ENCODE measurements around the gene OXT. TPM values are rescaled to one million over a fixed set of nuclear protein-coding genes. Genes with fewer than 3 reads are reported as not detected.

OXT gene
- total RNA-seq, 1 experiment from 2014 or later = not detected

- no peak for TF ChIP-seq CTCF (conservative IDR thresholded peaks at IDR 0.05)
- H3K79me1 ChIP-seq (ENCODE audit: insufficient read depth, low read depth, low read length, poor library complexity, severe bottlenecking) = no peaks in the 10 kb centered on the region
- no peak overlapping the region for H2BK15ac ChIP-seq (ENCODE audit: low read depth, low read length)
- H3K27ac Mint-ChIP-seq = no peak overlapping the region
- no peak overlapping the region for H4K91ac ChIP-seq (ENCODE audit: insufficient read length, low read depth, low read length)
- H2BK5ac ChIP-seq (ENCODE audit: insufficient read length, low read length) = no peak overlapping the region
- H3K23me2 ChIP-seq (ENCODE audit: insufficient read length, low read depth, low read length, poor library complexity, severe bottlenecking) = no peaks in the 10 kb centered on the region
- no peak overlapping the region for H3K4me2 ChIP-seq (ENCODE audit: insufficient read depth, insufficient read length, low read length)
- H3K27me3 ChIP-seq (ENCODE audit: insufficient read depth, low read length) = no peaks in the 10 kb centered on the region
- H3K4me3 Mint-ChIP-seq = no peak overlapping the region
- H4K8ac ChIP-seq (replicated peaks; ENCODE audit: insufficient read length, low read depth, low read length) = no peak overlapping the region
- no peaks in the 10 kb centered on the region for H4K20me1 ChIP-seq (ENCODE audit: control insufficient read depth, insufficient read depth, insufficient read length)
- no peak overlapping the region for H2AFZ ChIP-seq (ENCODE audit: low read length)
- H3K23ac ChIP-seq (ENCODE audit: insufficient read length, low read depth, low read length) = no peak overlapping the region
- H3K9me3 ChIP-seq (ENCODE audit: control insufficient read depth, low read depth, low read length) = no peaks in the 10 kb centered on the region
- no peak overlapping the region for H3K4ac ChIP-seq (ENCODE audit: low read depth, low read length)
- H3K9me3 Mint-ChIP-seq = no peaks in the 10 kb centered on the region
- WGBS (ENCODE audit: extremely low coverage, insufficient read length, low lambda C conversion rate) = no CpG with 5 or more reads among the region's 3 CpGs
- H3K79me2 ChIP-seq (ENCODE audit: insufficient read depth, low read length) = no peaks in the 10 kb centered on the region
- H3K56ac ChIP-seq (ENCODE audit: insufficient read length, low read depth, low read length) = no peak overlapping the region
- no peak overlapping the region for H2BK20ac ChIP-seq (ENCODE audit: low read depth, low read length, poor library complexity, severe bottlenecking)
- H3K14ac ChIP-seq (ENCODE audit: insufficient read depth, low read length) = no peak overlapping the region
- H2AK5ac ChIP-seq (ENCODE audit: insufficient read length, low read length) = no peak overlapping the region
- no peak overlapping the region for H3T11ph ChIP-seq (ENCODE audit: low read length)
- H3K27ac ChIP-seq (ENCODE audit: insufficient read length, low read depth, low read length) = no peak overlapping the region
- no peak overlapping the region for H3K18ac ChIP-seq (ENCODE audit: insufficient read length, low read depth, low read length)
- no peak for DNase-seq
- H3K27me3 Mint-ChIP-seq (ENCODE audit: low read depth) = no peaks in the 10 kb centered on the region; the same call in 1 of the 2 replicates
- no peaks in the 10 kb centered on the region for H3K4me1 ChIP-seq (ENCODE audit: insufficient read depth, low read length)
- no peak overlapping the region for H2BK120ac ChIP-seq (ENCODE audit: low read depth, low read length, poor library complexity, severe bottlenecking)
- H3K4me1 Mint-ChIP-seq = peaks cover 16 to 19% of the 10 kb centered on the region in 2 experiments
- H4K5ac ChIP-seq (ENCODE audit: insufficient read length, low read depth, low read length) = no peak overlapping the region
- H2BK12ac ChIP-seq (ENCODE audit: insufficient read length, low read depth, low read length) = no peak overlapping the region
- H3K9ac ChIP-seq (ENCODE audit: extremely low read depth, insufficient read length, low read length) = no peak overlapping the region
- no peaks in the 10 kb centered on the region for H3K36me3 Mint-ChIP-seq (ENCODE audit: insufficient read depth in 1 of 3, low read depth in 3 of 3)
Observed at GRCh38 chr20:3106185-3106584, 34.8 kb downstream of the OXT start.
